HG02610 (cell line): ENCODE results near the gene MYCN.
"Not testable (repeated sequence)": the region's sequence is repeated elsewhere in the genome, so short reads cannot be mapped to it uniquely, and the experiment has no call there.

ENCODE experiments used
- ATAC-seq: cut with Tn5 transposase; IDR thresholded peaks from one replicate; pipeline ENCODE4 v1.9.1; 2021; ENCODE audit warnings: mild to moderate bottlenecking, moderate library complexity; ENCODE audit not compliant: unreplicated experiment

Gene MYCN

GRCh38 chr2:15907461-15908324 lies 32.7 kb upstream of the MYCN start:
- no peak for ATAC-seq

GRCh38 chr2:15908371-15908770 lies 32.0 kb upstream of the MYCN start:
- ATAC-seq, result no peak

DNA sequence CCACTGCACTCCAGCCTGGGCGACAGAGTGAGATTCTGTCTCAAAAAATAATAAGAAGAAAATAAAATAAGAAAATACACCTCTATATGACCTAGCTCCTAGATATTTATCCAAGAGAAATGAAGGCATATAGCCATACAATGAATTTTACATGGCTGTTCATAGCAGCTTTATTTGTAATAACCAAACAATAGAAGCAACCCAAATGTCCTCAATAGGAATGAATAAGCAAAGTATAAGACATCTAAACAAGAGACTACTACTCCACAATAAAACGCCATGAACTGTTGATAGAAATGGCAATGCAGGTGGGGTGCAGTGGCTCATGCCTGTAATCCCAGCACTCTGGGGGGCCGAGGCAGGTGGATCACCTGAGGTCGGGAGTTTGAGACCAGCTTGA lies 31.2 kb upstream of the MYCN start:
- ATAC-seq, result no peak

DNA sequence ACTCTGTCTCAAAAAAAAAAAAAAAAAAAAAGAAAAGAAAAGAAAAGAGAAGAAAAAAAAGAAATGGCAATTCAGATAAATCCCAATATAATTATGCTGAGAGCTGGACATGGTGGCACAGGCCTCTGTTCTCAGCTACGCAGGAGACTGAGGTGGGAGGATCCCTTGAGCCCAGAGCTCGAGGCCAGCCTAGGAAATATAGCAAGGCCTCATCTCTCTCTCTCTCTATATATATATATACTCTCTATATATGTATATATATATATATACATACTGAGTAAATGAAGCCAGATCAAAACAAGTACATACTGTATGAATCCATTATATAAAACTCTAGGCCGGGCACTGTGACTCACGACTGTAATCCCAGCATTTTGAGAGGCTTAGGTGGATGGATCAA lies 30.6 kb upstream of the MYCN start:
- no peak for ATAC-seq

DNA sequence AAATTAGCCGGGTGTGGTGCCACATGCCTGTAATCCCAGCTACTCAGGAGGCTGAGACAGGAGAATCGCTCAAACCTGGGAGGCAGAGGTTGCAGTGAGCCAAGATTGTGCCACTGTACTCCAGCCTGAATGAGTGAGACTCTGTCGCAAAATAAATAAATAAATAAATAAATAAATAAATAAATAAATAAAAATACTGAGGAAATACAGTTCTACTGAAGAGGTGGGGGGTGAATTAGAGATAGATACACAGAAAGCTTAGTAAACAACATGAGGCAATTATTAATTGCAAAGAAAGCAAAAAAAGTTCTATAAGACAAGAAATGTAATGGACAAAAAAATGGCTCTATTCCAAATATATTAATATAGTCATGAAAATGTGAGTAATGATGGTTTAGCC lies 29.1 kb upstream of the MYCN start:
- not testable (repeated sequence) for ATAC-seq

DNA sequence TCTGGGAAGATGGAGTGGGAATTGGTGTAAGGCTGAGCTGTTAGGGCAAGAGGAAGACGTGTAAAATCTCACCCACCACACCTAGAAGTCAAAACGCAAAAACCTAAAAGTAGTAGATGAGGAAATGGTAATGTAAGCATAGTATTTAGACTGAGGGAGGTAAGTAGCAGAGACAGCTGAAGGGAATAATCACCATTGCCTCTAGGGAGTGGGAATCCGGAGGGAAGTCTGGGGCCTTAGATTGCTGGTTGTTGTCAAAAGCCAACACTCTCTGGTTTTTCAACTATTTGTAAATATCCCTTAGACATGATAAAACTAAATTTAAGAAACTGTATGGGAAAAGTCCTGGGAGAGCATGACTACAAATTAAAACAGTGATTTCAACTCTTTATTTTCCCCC lies 28.7 kb upstream of the MYCN start:
- ATAC-seq, result no peak

DNA sequence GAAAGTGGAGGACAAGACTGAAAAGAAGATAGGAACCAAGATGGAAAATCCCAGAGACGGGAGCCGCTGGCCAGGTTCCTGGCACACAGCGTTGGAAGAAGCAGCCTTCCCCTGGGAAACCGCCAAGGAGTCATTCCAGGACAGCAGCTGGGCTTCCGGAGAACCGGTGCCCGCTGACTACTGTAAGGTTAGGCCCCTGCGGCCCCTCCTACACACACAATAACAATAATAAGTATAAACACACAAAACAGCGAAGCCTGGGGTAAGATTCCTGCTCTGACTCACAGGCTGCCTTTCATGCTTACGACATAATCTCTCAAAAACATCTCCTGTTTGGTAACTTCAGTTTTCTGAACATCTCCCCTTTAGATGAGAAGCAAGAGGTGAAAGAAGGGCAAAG lies 28.1 kb upstream of the MYCN start:
- ATAC-seq, result no peak

GRCh38 chr2:15913146-15913545 lies 27.2 kb upstream of the MYCN start:
- ATAC-seq, result no peak

GRCh38 chr2:15914596-15915385 lies 25.6 kb upstream of the MYCN start:
- no peak for ATAC-seq

DNA sequence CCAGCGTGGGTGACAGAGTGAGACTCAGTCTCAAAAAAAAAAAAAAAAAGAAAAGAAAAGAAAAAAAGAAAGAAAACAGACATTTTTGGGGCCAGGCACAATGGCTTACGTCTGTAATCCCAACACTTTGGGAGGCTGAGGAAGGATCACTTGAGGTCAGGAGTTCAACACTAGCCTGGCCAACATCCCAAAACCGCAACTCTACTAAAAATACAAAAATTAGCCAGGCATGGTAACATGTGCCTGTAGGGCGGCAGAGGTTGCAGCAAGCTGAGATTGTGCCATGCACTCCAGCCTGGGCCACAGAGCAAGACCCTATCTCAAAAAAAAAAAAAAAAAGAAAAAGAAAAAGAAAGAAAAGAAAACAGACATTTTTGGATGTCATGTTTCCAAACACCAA lies 24.8 kb upstream of the MYCN start:
- ATAC-seq, result not testable (repeated sequence)

- ATAC-seq, result no peak
Observed at GRCh38 chr2:15916336-15916735, 24.0 kb upstream of the MYCN start.

- no peak for ATAC-seq
Observed at GRCh38 chr2:15918761-15919356, 21.5 kb upstream of the MYCN start.

DNA sequence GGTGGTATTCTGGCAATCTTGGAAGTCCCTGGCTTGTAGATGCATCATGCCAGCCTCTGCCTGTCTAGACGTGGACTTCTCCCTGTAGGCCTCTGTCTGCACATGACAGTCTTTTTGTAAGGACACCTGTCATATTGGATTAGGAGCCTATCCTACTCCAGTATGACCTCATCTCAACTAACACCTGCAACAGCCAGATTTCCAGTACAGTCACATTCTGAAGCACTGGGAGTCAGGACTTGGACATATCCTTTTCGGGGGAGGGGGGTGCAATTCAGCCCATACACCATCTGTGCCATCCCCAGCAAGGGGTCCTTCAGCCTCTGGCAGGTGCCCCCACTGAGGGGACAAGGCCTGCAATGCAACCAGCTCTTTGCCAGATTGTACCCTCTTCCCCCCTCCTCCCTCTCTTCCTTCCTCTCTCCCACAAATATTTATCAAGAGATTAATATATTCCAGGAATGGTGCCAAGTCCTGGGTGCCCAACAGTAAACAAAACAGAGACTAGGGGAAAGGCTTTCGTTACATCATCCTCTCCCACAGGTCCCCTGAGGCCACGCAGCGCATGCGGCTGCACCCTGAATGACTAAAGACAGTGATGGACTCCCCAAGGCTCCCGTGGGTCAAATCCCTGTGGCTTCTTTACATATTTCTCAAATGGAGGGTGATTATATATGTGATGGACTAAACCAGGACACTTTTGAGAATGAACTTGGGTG lies 20.5 kb upstream of the MYCN start:
- ATAC-seq, result no peak

DNA sequence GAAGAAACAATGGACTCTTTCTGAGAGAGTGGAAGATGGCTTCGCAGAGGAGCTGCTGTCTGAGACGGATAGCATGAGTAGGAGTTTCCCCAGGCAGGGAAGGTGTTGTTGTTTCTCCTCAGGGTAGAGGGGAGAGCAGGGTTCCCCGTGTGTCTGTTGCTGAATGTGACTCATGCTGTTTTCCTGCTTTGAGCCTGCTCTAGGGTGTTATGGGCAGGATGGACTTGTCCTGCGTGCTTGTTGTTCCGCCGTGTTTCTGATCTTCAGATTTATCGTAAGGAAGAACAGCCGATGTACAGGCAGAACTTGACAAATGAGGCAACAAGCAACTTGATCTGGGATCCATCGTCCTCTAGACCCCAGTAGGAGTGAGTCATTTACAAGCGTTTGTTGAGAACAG lies 19.7 kb upstream of the MYCN start:
- no peak for ATAC-seq

DNA sequence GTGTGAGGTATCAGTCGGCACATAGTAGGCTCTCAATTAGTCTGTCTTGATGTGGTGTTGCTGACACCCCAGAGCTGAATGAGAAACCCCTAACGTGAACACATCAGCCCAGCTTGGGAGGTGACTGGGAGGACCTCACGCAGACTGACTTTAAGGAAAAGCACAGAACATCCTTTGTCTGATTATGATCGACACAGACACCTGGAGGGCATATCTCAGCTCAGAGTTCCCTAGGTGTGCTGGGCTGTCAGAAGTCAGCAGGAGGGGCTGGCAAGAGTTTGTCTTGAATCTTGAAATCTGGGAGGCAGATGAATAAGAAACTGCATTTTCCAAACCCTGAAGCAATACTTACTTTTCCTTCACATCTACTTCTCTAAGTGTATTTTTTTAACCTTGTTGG lies 16.8 kb upstream of the MYCN start:
- ATAC-seq, result no peak

GRCh38 chr2:15925819-15926218 lies 14.5 kb upstream of the MYCN start:
- ATAC-seq, result no peak

GRCh38 chr2:15926252-15926651 lies 14.1 kb upstream of the MYCN start:
- no peak for ATAC-seq

GRCh38 chr2:15927551-15928218 lies 12.7 kb upstream of the MYCN start:
- no peak for ATAC-seq

GRCh38 chr2:15929008-15929407 lies 11.3 kb upstream of the MYCN start:
- not testable (repeated sequence) for ATAC-seq

GRCh38 chr2:15929861-15930260 lies 10.5 kb upstream of the MYCN start:
- ATAC-seq, result no peak
